Activated CD4-positive, alpha-beta T cell treated with anti-CD3 and anti-CD28 coated beads, Interleukin-2, amount 10 ng/mL, durations not matched to agents 7 days and 5 days (primary cell): ENCODE data around the gene ADGRE2. TPM values are rescaled to one million over a fixed set of nuclear protein-coding genes. Genes with fewer than 3 reads are reported as not detected.

Experiments used
- CTCF ChIA-PET: fragments of 350-600 bp; sonication (Branson Sonifier 250); formaldehyde crosslinking; loops from one replicate; lab custom pipeline; 2021; ENCODE audit warnings: antibody characterized with exemption; lab: Charles Lee
- POLR2A ChIA-PET: fragments of 350-600 bp; sonication (Branson Sonifier 250); formaldehyde crosslinking; loops from one replicate; lab custom pipeline; 2021; ENCODE audit warnings: antibody characterized with exemption; lab: Charles Lee
- DNase-seq: peaks from one replicate; pipeline ENCODE4 v3.0.0-alpha.2; 2020
- H3K27ac Mint-ChIP-seq: one replicate; pipeline ENCODE4 v1.8.0; 2021; ENCODE audit warnings: mild to moderate bottlenecking, moderate library complexity, mixed read lengths
- H3K27me3 Mint-ChIP-seq: one replicate; pipeline ENCODE4 v1.8.0; 2021; ENCODE audit warnings: mixed read lengths
- H3K36me3 Mint-ChIP-seq: one replicate; pipeline ENCODE4 v1.8.0; 2021; ENCODE audit warnings: low read depth, mixed read lengths
- H3K4me1 Mint-ChIP-seq: one replicate; pipeline ENCODE4 v1.8.0; 2021; ENCODE audit warnings: mixed read lengths
- H3K4me3 Mint-ChIP-seq: one replicate; pipeline ENCODE4 v1.8.0; 2021; ENCODE audit warnings: mild to moderate bottlenecking, moderate library complexity, mixed read lengths
- H3K9me3 Mint-ChIP-seq: one replicate; pipeline ENCODE4 v1.8.0; 2021; ENCODE audit warnings: mixed read lengths
- total RNA-seq, 2 experiments: library from RNA; stranded (reverse); gene quantifications; one replicate each; pipeline ENCODE4 v1.2.3, GENCODE V29; 2021

The ADGRE2 gene
- total RNA-seq, 2 experiments from 2014 or later = 0.42 to 0.73 TPM

- DNase-seq = no peak
- peaks cover 8% of the 10 kb centered on the region for H3K9me3 Mint-ChIP-seq
- ChIA-PET POLR2A (no interaction called here), CTCF (no interaction called here)
- no peaks in the 10 kb centered on the region for H3K27me3 Mint-ChIP-seq
- no peak overlapping the region for H3K4me3 Mint-ChIP-seq
- H3K36me3 Mint-ChIP-seq = peaks cover 77% of the 10 kb centered on the region
- H3K27ac Mint-ChIP-seq = no peak overlapping the region
- no peaks in the 10 kb centered on the region for H3K4me1 Mint-ChIP-seq
These were observed 73.9 kb downstream of the ADGRE2 start for GRCh38 chr19:14704450-14704849.

DNA sequence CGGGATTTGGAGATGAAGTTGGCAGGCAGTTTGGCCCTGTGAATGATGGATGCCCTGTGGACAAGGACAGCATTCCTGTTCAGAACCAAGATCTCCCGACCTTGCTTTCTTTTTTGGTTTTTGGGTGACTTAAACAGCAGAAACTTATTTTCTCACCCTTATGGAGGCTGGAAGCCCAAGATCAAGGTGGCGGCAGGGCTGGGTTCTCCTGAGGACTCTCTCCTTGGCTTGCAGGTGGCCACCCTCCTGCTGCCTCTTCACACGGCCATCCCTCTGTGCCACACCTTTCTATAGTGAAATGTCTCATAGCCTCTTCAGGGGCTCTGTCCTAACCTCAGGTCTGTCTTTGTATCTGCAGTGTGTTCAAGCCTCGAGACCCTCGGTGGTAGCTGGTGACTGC, 74.5 kb downstream of the ADGRE2 start:
- ChIA-PET CTCF (no interaction called here), POLR2A (no interaction called here)
- H3K27ac Mint-ChIP-seq = no peak overlapping the region
- DNase-seq = no peak
- no peak overlapping the region for H3K4me3 Mint-ChIP-seq
- no peaks in the 10 kb centered on the region for H3K27me3 Mint-ChIP-seq
- H3K9me3 Mint-ChIP-seq = peaks cover 6% of the 10 kb centered on the region
- peaks cover 74% of the 10 kb centered on the region for H3K36me3 Mint-ChIP-seq
- H3K4me1 Mint-ChIP-seq = no peaks in the 10 kb centered on the region

DNA sequence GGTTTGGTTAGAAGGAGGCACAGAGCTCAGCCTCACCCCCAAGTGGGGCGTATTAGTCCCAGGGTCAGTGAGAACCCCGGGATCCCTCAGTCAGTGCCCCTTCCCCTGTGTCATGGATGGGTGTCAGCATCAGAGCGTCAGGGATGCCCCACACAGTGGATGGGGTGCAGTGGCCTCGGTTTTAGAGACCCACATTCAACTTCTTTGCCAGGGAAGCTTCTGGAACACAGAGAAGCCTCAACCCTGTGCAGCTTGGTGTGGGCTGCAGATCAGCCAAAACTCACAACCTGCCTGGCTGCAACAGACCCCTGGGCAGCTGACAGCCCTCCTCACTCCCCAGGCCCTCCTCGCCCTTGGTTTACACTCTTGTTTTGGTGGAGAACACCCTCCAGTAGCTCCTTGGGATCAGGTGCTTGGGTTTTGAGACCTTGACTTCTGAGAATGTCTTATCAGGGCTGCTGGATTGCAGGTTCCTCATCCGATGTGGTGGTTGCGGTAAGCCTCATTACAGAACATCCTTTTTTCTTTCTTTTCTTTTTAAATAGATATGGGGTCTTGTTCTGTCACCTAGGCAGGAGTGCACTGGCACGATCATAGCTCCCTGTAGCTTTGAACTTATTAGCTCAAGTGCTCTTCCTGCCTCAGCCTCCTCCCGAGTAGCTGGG, 77.5 kb downstream of the ADGRE2 start:
- no peaks in the 10 kb centered on the region for H3K27me3 Mint-ChIP-seq
- H3K27ac Mint-ChIP-seq = no peak overlapping the region
- CTCF ChIA-PET = interaction anchor here (1.4 kb wide), 1 partner anchor 11 kb away, joined by 4 read pairs; the partner anchor contains the start of gene ZNF333
- H3K4me3 Mint-ChIP-seq = no peak overlapping the region
- POLR2A ChIA-PET = no interaction called here
- peaks cover 61% of the 10 kb centered on the region for H3K36me3 Mint-ChIP-seq
- no peaks in the 10 kb centered on the region for H3K4me1 Mint-ChIP-seq
- H3K9me3 Mint-ChIP-seq = peaks cover 3% of the 10 kb centered on the region
- DNase-seq = no peak

DNA sequence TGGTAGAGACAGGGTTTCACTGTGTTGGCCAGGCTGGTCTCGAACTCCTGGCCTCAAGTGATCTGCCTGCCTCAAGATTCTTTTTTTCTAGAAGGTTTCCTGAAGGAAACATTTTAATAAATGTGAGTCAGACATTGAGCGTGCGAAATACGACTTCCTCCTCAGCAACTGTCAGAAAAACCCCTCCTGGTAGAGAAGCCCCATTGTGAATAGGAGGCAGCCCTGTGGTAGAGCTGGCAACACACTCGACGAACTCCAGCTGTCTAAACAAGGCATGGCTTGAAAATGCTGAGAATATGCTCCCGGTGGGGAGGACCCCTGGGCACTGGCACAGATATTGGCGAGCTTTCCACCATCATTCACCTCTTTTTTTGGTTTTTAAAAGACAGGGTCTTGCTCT, 78.7 kb downstream of the ADGRE2 start:
- H3K4me3 Mint-ChIP-seq = no peak overlapping the region
- peaks cover 3% of the 10 kb centered on the region for H3K9me3 Mint-ChIP-seq
- ChIA-PET CTCF (no interaction called here), POLR2A (no interaction called here)
- H3K36me3 Mint-ChIP-seq = peaks cover 54% of the 10 kb centered on the region
- no peak for DNase-seq
- H3K27ac Mint-ChIP-seq = no peak overlapping the region
- no peaks in the 10 kb centered on the region for H3K4me1 Mint-ChIP-seq
- H3K27me3 Mint-ChIP-seq = no peaks in the 10 kb centered on the region

DNA sequence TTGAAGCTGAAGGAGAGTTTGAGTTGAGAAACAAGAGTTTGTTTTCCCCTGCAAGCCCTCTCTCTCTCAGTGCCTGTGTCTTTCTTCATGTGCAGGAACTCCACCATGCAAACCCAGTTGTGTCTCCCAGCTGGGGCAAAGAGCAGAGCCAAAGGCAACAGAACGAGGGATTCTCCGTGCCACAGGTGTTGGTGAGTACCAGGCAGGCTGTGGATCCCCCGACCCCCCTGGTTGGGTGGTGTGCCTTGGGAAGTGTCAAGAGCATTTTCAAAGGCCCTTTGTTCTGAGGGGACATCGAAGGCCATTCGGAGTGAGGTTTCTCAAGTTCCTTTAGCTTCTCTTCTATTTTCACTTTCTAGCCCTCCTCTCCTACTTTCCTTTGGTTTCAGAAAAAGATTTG, 82.9 kb downstream of the ADGRE2 start:
- Mint-ChIP-seq H3K4me1 (peaks cover 10% of the 10 kb centered on the region), H3K4me3 (no peak overlapping the region), H3K9me3 (no peaks in the 10 kb centered on the region), H3K27me3 (no peaks in the 10 kb centered on the region), H3K27ac (no peak overlapping the region), H3K36me3 (peaks cover 21% of the 10 kb centered on the region)
- ChIA-PET CTCF (no interaction called here), POLR2A (no interaction called here)
- DNase-seq = no peak

GRCh38 chr19:14694641-14695266, 83.6 kb downstream of the ADGRE2 start:
- Mint-ChIP-seq H3K9me3 (no peaks in the 10 kb centered on the region), H3K4me1 (peaks cover 13% of the 10 kb centered on the region), H3K36me3 (peaks cover 16% of the 10 kb centered on the region), H3K27ac (no peak overlapping the region), H3K4me3 (no peak overlapping the region), H3K27me3 (no peaks in the 10 kb centered on the region)
- no peak for DNase-seq
- ChIA-PET CTCF (interaction anchor here (0.6 kb wide), 1 partner anchor 452 kb away, joined by 3 read pairs; no protein-coding TSS in a partner anchor), POLR2A (no interaction called here)

DNA sequence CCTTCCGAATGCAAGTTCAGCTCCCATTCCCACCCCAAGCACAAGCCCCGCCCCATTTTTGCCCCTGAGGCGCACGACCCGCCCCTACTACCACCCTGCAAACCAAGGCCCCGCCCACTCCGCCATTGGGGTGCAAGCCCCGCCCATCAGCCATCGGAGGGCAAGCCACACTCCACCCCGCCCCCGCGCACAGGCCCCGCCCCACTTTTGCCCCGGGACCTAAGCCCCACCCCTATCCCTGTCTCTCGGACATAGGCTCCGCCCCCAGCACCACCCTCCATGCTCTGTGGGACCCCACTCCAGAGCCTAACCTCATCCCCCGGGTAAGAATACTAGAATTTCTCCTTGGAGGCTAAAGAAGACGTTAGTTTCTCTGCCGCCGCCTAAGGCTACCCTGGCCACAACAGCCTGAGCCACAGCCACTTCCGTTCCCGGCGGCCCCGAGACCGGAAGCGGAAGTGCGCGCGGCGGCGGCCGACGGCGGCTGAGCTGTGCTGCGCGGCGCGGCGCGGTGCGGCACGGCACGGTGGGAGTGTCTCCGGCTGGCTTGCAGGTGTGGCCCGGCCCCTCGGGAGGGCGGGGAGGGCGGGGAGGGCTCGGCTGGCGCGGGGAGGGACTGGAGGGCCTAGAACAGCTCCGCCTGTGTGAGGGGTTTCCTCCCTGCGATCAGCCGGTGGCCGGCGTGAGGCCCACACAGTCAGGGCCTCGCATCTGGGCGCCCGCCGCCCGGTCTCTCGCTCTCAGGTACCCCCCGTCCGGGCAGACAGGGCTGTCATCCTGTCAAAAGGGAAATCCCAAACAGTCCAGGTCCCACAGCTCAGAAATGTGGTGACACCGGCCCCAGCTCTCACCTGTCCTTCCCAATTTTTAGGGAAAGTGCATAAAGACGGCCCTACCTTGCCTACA, 88.5 kb downstream of the ADGRE2 start, which contains the start of gene ZNF333:
ZNF333 (plus strand) TSS at position 451 of the 906 bp plus-strand sequence. CDS start 3,444 bp downstream, outside the sequence.
- DNase-seq = peak; percentile 99
- no peaks in the 10 kb centered on the region for H3K27me3 Mint-ChIP-seq
- H3K4me1 Mint-ChIP-seq = peaks cover 21% of the 10 kb centered on the region
- peak within 1 kb of the TSS; percentile 94 for H3K4me3 Mint-ChIP-seq
- H3K36me3 Mint-ChIP-seq = no peaks in the 10 kb centered on the region
- no peaks in the 10 kb centered on the region for H3K9me3 Mint-ChIP-seq
- H3K27ac Mint-ChIP-seq = peak within 1 kb of the TSS; percentile 100
- POLR2A ChIA-PET = interaction anchor here (1.1 kb wide), 1 partner anchor 171 kb away, joined by 4 read pairs; no protein-coding TSS in a partner anchor
- CTCF ChIA-PET = interaction anchor here (0.6 to 10.8 kb wide), 5 partner anchors 10 to 553 kb away, joined by 3 to 100 read pairs (median 4); partner anchors contain the start of gene NDUFB7

- H3K9me3 Mint-ChIP-seq = no peaks in the 10 kb centered on the region
- DNase-seq = peak; percentile 15
- peaks cover 21% of the 10 kb centered on the region for H3K4me1 Mint-ChIP-seq
- ChIA-PET CTCF (interaction anchor here (1.7 to 10.8 kb wide), 2 partner anchors 113 to 129 kb away, joined by 6 to 100 read pairs; partner anchors contain the start of gene NDUFB7), POLR2A (no interaction called here)
- H3K27ac Mint-ChIP-seq = no peak overlapping the region
- peaks cover 4% of the 10 kb centered on the region for H3K27me3 Mint-ChIP-seq
- H3K36me3 Mint-ChIP-seq = no peaks in the 10 kb centered on the region
- H3K4me3 Mint-ChIP-seq = no peak overlapping the region
These were observed 91.9 kb downstream of the ADGRE2 start for GRCh38 chr19:14686411-14686810.

- no peaks in the 10 kb centered on the region for H3K9me3 Mint-ChIP-seq
- CTCF ChIA-PET = interaction anchor here (10.8 kb wide), 1 partner anchor 110 kb away, joined by 100 read pairs; the partner anchor contains the start of gene NDUFB7
- POLR2A ChIA-PET = no interaction called here
- H3K36me3 Mint-ChIP-seq = no peaks in the 10 kb centered on the region
- DNase-seq = no peak
- H3K27ac Mint-ChIP-seq = no peak overlapping the region
- no peak overlapping the region for H3K4me3 Mint-ChIP-seq
- H3K27me3 Mint-ChIP-seq = peaks cover 7% of the 10 kb centered on the region
- no peaks in the 10 kb centered on the region for H3K4me1 Mint-ChIP-seq
These were observed 94.9 kb downstream of the ADGRE2 start for GRCh38 chr19:14683439-14683838.

Other genes with a start within 250 kb of the ADGRE2 start
- 100 to 1,000 TPM; 169 to 190 TPM for gene TECR, start 249.0 kb downstream of the ADGRE2 start, total RNA-seq
- 100 to 1,000 TPM; 121 to 123 TPM for gene NDUFB7, start 206.5 kb downstream of the ADGRE2 start, total RNA-seq
- not detected for gene CLEC17A, start 195.5 kb downstream of the ADGRE2 start, total RNA-seq
- not detected for gene ADGRE3, start 103.7 kb downstream of the ADGRE2 start, total RNA-seq
- gene ZNF333, start 88.5 kb downstream of the ADGRE2 start, total RNA-seq = 10 to 100 TPM; 12.5 to 14.9 TPM
- gene OR7A5, start 56.6 kb upstream of the ADGRE2 start, total RNA-seq = not detected
- gene OR7C1, start 56.6 kb upstream of the ADGRE2 start, total RNA-seq = not detected
- not detected for gene OR7A10, start 70.4 kb upstream of the ADGRE2 start, total RNA-seq
- not detected for gene OR7A17, start 107.6 kb upstream of the ADGRE2 start, total RNA-seq
- gene OR7C2, start 162.9 kb upstream of the ADGRE2 start, total RNA-seq = not detected
- gene SLC1A6, start 201.3 kb upstream of the ADGRE2 start, total RNA-seq = not detected